Right renal cortex interstitium (tissue), 3 donors: ENCODE measurements around the gene ACTR3. TPM values are rescaled to one million over a fixed set of nuclear protein-coding genes. Genes with fewer than 3 reads are reported as not detected.
"Not testable (repeated sequence)": the region's sequence is repeated elsewhere in the genome, so short reads cannot be mapped to it uniquely, and the experiment has no call there.

Source experiments
- DNase-seq, 3 donors: peaks; one replicate each; pipeline ENCODE4 v3.0.0-alpha.2; 2013; ENCODE audit warnings: low read depth in 3 of 3, low spot score in 2 of 3
- polyA plus RNA-seq, 3 donors: library from polyadenylated mRNA; unstranded; fragments of 120-200 nt; gene quantifications; one replicate each; pipeline ENCODE4 v1.2.1, GENCODE V29; 2013; ENCODE audit not compliant: insufficient read length in 3 of 3

The ACTR3 gene
- 100 to 1,000 TPM; 173 to 180 (median 179) TPM for polyA plus RNA-seq

GRCh38 chr2:113889471-113890252 lies at the start of gene ACTR3:
TSS of gene ACTR3 (plus strand) at chr2:113890089. CDS start at chr2:113890280, 191 bp downstream.
- peak; percentile 99 to 100 (median 100) for DNase-seq

GRCh38 chr2:113840518-113840917 lies 49.4 kb upstream of the ACTR3 start:
- no peak for DNase-seq

GRCh38 chr2:113842919-113843736 lies 46.8 kb upstream of the ACTR3 start:
- DNase-seq, result no peak

GRCh38 chr2:113843737-113844050 lies 46.2 kb upstream of the ACTR3 start:
- DNase-seq, result not testable (repeated sequence)

- DNase-seq, result no peak
Measured at GRCh38 chr2:113845261-113845660, 44.6 kb upstream of the ACTR3 start.

GRCh38 chr2:113845796-113846195 lies 44.1 kb upstream of the ACTR3 start:
- DNase-seq, result not testable (repeated sequence)

- no peak for DNase-seq
Measured at GRCh38 chr2:113846429-113846828, 43.5 kb upstream of the ACTR3 start.

GRCh38 chr2:113847144-113847543 lies 42.7 kb upstream of the ACTR3 start:
- DNase-seq, result no peak

- DNase-seq, result no peak
Measured at GRCh38 chr2:113848758-113849415, 41.0 kb upstream of the ACTR3 start.

- DNase-seq, result no peak
Measured at GRCh38 chr2:113850687-113851086, 39.2 kb upstream of the ACTR3 start.

GRCh38 chr2:113851640-113852039 lies 38.2 kb upstream of the ACTR3 start:
- no peak for DNase-seq

GRCh38 chr2:113854208-113854607 lies 35.7 kb upstream of the ACTR3 start:
- no peak for DNase-seq

GRCh38 chr2:113854970-113855740 lies 34.7 kb upstream of the ACTR3 start:
- DNase-seq, result no peak

- DNase-seq, result no peak
Measured at GRCh38 chr2:113857464-113857863, 32.4 kb upstream of the ACTR3 start.

GRCh38 chr2:113858764-113859163 lies 31.1 kb upstream of the ACTR3 start:
- no peak for DNase-seq

GRCh38 chr2:113861740-113862139 lies 28.1 kb upstream of the ACTR3 start:
- DNase-seq, result no peak

- DNase-seq, result no peak
Measured at GRCh38 chr2:113863144-113863543, 26.7 kb upstream of the ACTR3 start.

GRCh38 chr2:113867571-113867970 lies 22.3 kb upstream of the ACTR3 start:
- no peak for DNase-seq

GRCh38 chr2:113869253-113869652 lies 20.6 kb upstream of the ACTR3 start:
- no peak for DNase-seq

GRCh38 chr2:113872201-113872600 lies 17.7 kb upstream of the ACTR3 start:
- no peak for DNase-seq

GRCh38 chr2:113873867-113874266 lies 16.0 kb upstream of the ACTR3 start:
- DNase-seq, result no peak
